Activated CD4-positive, alpha-beta T cell treated with anti-CD3 and anti-CD28 coated beads, Interleukin-2, amount 50 U/mL, for 1 hour (primary cell): ENCODE results near the gene MID1.

Experiments
- DNase-seq: peaks from one replicate; pipeline ENCODE4 v3.0.0-alpha.2; 2020

The MID1 gene

DNA sequence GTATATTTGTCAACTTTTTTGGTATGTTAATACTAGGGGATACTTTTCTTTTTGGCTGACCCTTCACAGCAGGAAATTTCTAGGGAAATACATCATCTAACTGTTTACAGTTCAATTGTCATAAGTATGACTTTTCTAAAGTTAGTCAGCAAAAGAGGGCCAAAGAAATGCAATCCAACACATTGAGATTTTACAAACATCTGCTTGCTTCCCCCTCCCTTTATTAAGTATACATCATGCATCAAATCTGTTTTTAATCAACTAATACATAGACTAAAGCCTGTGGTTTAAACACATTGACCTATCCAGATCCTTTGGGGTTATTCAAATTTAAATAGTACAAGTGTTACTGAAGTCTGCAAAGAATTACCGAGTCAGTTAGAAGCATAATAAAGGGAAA is 93.9 kb downstream of the MID1 start:
- DNase-seq: no peak

DNA sequence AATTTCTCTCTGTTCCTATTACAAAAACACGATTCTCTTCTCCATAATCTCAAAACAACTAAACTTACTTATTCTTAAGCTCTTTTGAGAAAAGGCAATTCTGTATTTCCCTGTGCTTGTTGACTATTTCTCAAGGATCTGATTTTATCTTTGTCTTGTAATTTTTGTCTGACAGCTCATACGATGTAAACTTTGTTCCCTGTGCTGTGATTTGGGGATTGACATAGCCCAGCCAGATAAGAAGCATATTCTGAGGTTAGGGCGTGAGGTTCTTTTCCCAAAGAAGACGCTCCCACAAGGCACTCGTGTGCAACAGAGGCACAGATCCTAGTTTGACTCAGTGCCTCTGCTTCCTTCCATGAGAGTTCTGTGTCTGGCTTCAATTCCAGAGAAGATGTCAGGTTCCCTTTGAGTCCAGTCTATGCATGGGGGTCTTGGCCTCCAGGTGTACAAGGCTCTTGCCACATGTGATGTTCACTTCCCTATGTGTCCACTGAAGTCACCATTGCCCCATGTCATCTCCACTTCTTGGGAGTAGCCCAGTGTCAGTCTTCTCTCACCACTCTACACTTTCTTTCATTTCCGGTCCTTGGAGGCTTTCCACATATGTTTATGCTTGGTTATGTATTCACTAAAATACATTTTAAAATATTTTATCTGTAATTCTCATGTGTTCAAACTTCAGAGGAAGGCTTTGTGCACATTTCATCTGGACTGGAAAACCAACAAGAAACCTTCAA is 94.8 kb downstream of the MID1 start:
- no peak for DNase-seq

DNA sequence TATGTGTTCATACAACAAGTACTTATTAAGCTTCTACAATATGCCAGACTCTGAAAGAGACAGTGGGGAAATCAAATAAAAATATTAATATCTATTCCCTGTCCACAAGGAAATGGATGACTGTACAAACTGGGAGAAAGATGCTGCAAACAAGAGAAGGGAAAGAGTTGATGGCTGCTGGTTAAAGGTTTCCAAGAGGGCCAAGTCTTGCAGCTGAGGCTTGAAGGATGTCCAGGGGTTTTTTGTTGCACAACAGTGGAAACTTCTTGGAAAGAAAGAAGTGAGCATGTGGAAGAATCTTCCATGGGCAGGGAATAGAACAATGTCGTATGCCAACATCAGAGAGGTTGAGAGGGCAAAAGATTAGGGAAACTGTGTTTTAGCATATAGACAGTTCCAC is 95.8 kb downstream of the MID1 start:
- DNase-seq: no peak

DNA sequence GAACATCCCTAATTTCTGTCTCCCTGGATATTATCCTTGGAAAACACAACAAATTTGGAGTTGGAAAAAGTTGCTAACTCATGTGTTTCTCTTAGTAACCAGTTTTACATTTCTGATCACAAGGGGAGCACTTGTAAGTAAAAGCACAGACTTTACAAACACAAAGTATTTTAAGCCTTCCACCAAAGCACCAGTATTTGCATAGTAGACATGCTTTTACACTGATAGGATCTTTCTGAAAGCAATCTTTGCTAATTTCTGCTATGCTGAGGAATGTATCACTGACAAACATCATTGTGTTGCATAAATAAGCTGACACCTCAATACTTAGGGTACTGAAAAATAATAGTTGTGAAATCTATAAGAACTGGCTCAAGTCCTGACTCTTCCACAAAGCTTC is 100.6 kb downstream of the MID1 start:
- DNase-seq: no peak

DNA sequence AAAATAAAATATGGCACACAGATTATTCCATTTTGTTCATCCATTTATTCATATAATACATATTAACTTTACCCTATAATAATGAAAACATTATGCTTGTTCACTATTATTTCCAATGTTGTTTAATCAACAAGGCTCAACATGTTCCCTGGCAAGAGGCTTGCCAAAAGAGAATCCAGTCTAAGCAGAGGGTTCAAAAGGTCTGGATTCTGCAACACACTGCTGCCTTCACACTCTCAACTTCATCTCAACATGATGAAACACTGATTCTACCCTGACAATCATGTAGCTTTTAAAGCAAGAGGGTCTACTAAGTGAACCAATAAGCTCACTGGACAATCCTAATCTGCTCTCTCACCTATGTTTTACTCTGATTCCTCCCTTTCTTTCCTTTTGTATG is 101.1 kb downstream of the MID1 start:
- no peak for DNase-seq

DNA sequence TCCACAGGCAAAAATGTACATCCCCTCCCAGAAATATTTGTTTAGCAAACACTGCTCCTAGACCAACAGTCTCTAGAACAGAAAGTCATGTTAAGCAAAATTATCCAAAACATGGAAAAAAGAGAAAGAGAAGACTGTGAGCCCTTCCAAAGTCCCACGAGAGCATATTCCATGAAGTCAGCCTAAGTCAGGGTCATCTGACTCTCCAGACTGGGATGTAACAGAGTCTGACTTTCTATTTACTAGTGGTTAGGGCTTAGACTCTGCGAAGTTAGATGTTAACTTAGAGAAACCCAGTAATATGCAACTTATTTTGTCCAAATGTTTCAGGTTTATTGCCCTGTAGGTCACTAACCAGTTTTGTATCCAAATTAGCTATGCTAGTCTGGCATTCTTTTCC is 102.3 kb downstream of the MID1 start:
- DNase-seq: no peak

DNA sequence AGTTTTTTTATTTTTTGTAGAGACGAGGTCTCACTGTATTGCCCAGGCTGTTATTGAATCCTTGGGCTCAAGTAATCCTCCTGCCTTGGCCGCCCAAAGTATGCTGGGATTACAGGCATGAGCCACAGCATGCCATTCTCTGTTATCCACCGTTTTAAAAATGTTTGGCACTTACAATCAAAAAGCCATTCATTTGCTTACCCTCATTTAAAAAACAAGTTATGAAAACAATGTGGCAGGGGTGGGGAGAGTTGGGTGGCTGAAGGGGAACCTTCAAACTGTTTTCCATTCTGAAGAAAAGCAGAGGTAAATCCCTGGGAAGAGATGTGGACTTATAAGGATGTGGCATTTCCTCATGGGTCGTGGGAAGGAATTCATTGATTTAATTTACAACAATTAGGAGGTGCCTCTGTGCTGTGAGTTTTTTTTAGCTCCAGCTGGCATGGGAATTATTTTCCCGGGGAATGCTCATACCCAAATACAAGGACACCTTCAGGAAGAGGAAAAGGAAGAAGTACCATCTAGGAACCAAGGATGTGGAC is 103.5 kb downstream of the MID1 start:
- DNase-seq: no peak

DNA sequence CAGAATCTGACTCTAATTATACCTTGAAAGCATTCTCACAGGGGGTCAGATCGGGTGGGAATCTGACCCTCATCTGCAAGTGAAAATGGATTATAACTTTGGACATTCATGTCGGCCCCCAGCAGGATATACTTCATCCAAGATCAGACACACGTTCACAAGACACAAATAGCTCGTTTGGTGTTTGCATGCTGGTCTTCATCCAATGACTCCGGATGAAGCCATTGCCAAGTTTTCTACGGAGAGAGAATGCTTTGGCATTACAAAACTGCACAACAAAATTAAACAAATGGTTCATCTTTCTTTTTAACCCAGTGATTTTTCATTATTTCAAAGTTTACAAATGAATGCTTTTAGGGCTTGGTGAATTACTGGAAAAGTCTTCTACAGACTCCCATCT is 105.5 kb downstream of the MID1 start:
- no peak for DNase-seq

DNA sequence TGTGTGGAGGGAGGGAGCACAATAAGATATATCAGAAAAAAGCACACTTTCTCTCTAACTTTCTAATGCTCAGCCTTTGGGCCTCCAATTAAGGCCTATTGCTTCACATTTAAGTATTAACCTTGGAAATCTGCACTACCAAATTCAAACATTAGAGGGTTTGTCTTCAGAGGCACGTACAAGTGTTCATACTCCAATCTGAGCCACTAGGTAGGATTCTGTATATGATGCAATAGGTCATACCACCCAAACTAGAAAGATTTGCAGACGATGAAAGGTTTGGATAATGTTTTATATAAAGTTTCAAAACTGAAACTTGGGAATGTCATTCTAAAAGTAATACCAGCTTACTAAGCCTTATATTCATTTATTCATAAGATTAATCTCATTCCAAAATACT is 106.4 kb downstream of the MID1 start:
- no peak for DNase-seq

DNA sequence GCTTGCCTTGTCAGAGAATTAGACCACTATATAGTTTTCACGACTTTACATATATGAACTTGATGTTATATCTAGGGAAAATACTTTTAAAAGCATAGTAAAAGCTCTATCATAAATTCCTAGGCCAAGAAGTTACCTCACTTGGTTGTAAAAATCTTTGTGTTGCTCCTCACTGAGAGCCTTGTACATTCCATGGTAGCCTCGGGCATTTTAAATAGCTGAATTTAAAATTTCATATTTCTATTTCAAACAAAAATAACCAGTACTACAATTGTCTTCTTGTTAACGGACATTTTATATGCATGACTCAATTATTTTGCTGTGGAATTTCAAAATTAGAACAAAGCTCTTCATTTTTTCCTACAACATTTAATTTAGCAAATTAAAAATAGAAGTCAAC is 107.6 kb downstream of the MID1 start:
- DNase-seq: no peak

DNA sequence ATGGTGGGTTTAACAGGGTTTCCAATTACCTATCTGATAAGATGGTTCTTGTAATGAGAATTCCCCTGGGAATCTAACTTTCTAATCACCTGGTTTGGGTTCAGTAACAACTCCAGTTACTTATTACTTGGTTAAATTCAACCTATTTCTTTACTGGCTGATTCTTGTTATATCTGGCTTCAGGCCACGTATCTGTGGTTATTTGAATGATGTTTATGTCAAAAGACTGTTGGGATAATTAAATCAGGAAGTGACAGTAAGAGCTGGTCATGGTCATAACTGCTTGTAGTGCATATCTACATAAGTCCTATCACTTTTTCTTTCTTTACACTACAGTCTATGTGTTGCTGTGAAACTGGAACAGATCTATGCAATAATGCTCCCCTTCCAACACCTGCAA is 108.1 kb downstream of the MID1 start:
- DNase-seq: no peak

DNA sequence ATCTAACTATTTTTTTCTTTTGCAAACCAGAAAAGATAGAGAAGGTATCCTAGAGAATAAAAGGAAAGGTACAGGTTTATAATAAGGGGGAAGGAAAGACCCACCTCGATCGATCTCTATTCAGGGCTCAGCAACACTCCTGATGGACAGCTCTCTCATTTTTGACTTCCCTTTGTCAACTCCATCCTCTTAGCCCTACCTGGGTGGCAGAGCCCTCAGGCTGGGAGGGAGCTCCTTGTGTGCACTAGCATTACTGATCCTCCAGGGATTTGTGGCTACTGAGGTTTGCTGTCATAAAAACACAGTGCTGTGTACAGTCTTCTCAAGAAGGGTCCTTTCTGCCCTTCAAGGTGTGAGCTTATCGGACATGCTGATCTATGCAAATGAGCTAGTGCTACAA is 111.0 kb downstream of the MID1 start:
- no peak for DNase-seq

DNA sequence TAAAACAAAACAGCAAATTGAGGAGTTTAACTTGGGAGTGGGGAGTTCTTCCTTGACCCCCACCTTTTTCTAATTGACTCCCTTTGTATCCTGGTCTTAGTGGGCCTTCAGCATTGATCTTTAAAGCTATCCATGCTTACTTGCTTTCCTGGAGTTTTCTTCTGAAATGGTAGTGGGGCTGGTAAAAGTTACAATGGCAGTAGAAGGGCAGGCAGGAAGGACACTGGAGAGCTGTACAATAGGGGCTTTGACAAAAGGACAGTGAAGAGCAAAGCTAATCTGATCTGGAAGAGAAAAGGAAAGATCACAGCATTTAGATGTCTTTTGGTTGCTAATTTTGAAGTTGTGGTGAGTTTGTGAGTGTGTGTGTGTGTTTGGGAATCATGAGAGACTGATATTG is 111.5 kb downstream of the MID1 start:
- DNase-seq: no peak

DNA sequence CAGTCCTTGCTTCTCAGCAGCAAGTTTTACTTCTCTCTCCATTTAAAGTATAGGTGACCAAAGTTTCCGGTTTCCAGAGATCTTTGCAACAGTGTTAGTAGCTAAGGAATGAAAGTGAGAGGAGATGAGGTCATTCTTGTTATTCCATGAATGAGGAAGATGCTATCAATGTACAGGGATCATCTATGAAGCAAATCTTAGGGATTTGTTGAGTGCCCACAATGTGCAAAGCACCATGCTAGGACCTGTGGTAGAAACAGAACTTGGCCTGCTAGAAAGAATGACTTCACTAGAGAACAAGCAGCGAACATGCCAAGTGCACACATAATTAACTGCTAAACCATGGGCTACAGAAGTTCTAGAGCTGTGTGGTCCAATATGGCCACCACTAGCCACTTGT is 112.5 kb downstream of the MID1 start:
- no peak for DNase-seq

DNA sequence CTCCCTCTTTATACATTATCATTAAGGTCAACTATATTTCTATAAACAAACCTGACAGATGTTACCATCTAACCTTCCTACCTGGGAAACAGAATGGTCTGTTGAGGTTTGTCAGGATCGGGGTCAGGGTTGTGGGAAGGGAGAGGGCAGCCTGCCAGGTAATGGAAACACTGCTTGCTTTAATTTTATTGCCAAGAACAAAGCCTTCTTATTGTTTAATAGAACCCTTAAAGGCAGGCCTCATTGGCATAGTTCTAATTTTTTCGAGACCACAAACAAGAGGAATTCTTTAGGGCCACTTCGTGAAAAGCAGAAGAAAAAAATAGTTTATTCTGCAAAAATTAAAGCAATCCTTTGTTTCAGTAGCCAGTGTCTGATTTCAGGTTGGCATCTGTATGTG is 113.2 kb downstream of the MID1 start:
- DNase-seq: no peak

DNA sequence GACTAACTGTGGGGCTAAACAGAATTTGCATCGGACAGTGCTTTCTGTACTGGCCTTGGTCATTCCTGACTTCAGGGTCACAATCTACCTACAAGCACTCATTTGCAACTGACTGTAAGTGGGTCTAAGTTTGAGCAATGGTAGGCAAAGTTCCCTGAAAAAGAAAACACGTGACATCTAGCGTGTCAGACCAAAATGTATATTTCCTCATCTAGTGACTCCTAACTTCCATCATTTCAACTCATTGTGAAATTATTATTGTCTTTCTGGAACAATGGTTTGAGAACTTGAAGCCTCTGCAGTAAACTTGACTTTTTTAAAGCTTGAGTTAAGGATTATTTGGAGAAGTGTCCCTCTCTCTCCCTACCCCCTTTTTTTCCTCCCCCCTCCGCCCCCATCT is 113.6 kb downstream of the MID1 start:
- DNase-seq: no peak

DNA sequence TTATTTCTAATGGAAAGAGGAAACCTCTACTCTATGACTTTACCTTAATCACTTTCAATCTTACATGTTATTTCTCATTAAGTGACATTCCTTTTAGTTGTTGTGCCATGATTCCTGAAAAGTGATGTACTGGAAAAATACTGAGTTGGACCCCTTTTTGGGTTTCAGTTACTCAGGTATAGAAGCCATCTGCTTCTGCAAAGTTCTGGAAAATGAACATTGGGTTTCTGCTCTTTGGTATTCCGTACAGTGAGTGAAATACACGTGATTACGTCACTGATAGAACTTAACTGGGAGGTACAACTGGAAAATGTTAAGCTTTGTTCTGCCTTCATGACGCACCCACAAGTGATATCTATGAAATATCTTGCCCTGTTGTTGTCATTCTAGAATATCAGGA is 114.7 kb downstream of the MID1 start:
- DNase-seq: no peak

DNA sequence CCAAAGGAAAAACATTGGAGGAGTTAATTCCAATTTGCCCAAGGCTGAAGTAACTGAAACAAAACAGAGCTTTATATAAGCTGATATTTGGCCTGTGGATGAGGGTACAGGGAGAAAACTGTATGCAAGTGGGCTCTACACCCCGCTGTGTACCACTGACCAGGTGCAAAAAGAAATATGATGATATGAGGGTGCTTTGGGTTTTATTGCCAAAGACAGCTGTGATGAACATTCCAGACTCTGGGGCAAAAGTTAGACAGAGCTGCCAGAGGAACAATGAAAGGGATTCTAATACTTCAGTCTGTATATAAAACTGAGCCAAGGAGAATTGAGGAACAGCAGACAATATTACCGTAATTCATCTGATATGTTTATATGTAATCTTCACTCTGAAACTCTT is 117.4 kb downstream of the MID1 start:
- no peak for DNase-seq

DNA sequence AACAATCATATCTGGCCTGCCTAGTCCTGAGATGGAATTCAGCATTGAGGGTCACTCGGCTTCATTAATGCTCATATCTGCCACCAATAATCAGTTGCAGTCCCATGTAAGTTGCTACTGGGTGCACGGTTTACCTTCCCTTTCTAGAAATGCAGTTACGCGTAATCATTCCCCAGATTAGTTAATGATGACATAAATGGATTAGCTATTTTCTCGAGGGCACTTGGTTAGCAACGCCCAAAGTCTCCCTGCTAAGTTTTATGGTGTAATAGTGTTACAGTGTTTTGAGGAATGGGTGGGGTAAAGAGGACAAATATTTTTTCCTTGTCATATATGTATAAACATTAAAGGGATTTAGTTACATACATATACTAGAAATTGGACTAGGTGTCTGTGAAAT is 118.8 kb downstream of the MID1 start:
- DNase-seq: no peak

DNA sequence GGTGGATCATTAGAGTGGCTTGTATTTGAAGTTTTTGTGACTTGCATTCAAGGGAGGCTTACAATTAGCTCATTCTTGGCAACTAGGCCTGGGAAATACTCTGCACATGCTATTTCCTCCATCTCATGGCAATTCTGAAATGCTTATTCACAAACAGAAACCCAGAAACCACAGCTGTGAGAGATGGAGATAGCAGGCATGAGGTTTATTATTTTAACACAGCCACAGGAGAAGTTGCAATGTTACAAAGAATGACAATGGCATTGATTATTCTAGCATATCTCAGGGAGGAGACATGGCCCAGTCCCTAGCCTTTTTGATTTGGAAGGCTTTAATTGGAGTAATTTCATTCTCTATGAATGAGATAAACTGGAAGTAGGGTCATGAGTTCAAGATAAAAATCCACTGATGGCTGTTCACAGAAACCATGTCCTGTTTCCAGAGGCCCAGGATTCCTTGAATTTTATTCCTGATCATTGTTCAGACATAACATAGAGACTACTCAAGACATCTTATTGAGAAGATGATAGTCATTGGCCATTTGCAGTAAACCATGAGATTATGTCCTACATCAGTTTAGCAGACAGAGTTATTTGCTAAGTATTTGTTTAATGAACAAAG is 123.9 kb downstream of the MID1 start:
- DNase-seq: no peak

DNA sequence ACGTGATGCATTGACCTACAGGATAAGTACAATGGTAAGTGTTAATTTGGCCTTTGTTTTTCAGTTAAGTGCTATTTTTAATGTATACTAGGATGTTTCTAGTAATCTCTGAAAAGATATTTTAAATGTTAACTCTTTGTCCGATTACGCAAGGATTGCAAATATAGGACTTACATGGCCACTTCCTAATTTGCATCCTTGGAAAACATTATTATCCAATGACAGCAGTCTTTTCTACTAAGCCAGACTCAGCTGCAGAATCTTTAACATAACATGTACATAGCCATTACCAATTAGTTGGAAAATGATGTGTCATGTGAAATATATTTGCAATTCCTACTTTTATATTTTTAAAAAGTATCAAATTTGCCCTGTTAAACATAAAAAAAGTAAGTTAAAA is 124.7 kb downstream of the MID1 start:
- no peak for DNase-seq

DNA sequence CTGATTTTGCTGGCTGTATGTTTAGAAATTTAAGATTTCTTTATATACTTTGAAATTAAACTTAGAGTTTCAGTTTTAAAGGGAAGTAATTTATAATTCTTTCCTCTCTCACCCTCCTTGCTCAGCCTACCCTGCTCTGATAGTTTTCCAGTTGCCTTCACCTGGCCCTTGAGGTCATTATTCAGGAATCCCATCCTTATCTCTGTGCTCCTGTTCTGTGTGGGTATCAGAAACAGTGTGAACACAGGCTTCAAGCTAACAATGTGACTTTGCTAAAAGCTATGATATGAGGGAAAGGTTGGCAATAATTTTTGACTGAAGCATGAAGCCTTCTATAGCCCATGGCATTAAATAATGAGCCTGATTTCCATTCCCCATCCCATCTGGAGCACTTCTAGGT is 128.1 kb downstream of the MID1 start:
- DNase-seq: no peak

DNA sequence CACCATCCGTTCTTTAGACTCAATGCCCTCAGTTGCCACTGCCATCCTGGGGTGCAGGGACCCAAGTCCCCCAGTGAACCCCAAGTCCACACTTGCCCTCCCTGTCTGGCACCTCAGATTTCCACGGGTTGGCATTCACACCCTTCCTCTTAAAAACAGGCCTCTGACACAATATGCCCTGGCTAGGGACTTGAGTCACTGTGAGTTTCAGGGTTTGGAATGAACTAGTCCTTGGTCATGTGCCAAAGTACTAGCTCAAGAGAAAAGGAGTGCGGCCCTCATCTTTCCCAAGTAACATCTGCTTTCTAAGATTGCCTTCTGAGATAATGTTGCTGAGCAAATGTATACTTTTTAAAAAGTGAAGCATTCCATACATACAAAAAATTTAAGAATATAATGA is 134.0 kb downstream of the MID1 start:
- DNase-seq: no peak

DNA sequence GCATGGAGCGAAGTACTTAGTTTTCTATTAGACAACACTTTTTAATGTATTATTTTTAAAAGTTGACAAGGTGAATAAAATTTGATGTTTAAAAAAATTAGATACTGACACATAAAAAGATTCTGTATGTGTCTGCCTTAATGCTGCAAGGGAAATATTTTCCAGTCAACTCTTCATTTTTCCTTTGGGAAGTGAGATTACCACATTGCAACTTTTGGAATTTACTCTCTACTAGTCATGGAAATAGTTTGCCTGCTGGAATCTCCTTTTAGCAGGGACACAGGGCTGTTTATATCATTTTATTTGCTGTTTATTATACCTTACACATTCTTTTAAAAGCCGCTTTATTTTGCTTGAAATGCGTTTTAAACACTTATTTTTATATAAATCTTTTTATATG is 135.1 kb downstream of the MID1 start:
- no peak for DNase-seq

DNA sequence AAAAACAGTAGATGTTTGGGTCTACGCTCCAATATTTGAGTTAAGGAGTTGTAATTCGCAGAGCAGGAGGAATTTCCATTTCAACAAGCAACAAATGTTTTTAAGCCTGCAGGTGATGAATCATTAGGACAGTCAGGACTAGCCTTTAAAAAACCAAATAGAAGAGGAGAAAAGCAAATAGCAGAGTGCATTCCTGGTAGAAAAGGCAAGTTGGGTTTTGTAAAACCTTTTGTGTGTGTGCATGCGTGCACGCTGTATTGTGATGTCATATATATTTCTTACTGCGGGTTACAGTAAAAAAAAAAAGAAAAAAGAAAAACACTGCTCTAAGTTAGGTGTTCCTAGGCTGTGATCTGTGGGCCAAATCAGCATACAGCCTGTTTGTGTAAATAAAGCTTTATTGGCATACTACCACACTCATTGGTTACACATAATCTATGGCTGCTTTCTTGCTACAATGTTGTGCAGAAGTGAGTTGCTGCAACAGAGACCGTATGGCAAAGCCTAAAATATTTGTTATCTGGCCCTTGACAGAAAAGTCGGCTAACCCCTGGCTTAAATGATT is 135.6 kb downstream of the MID1 start:
- no peak for DNase-seq
